ENCODE results near the gene GTSF1L.
"Not testable (repeated sequence)": the region's sequence is repeated elsewhere in the genome, so short reads cannot be mapped to it uniquely, and the experiment has no call there.

The GTSF1L gene

GRCh38 chr20:43726811-43727338 lies at the start of gene GTSF1L:
Gene GTSF1L (minus strand): TSS chr20:43727002. CDS start chr20:43726694, 308 bp downstream.
- no peak for DNase-seq

GRCh38 chr20:43774754-43775153 lies 48.0 kb upstream of the GTSF1L start:
- DNase-seq, result no peak

GRCh38 chr20:43771503-43772190 lies 44.8 kb upstream of the GTSF1L start:
- no peak for DNase-seq

- no peak for DNase-seq
Measured at GRCh38 chr20:43770342-43770741, 43.5 kb upstream of the GTSF1L start.

- DNase-seq, result no peak
Measured at GRCh38 chr20:43767686-43768474, 41.1 kb upstream of the GTSF1L start.

GRCh38 chr20:43766917-43767316 lies 40.1 kb upstream of the GTSF1L start:
- no peak for DNase-seq

- no peak for DNase-seq
Measured at GRCh38 chr20:43766385-43766784, 39.6 kb upstream of the GTSF1L start.

- no peak for DNase-seq
Measured at GRCh38 chr20:43765916-43766315, 39.1 kb upstream of the GTSF1L start.

GRCh38 chr20:43762911-43763310 lies 36.1 kb upstream of the GTSF1L start:
- DNase-seq, result no peak

GRCh38 chr20:43761386-43762340 lies 34.9 kb upstream of the GTSF1L start:
- DNase-seq, result no peak

- DNase-seq, result not testable (repeated sequence)
Measured at GRCh38 chr20:43757888-43758287, 31.1 kb upstream of the GTSF1L start.

GRCh38 chr20:43755851-43756250 lies 29.0 kb upstream of the GTSF1L start:
- no peak for DNase-seq

- no peak for DNase-seq
Measured at GRCh38 chr20:43755390-43755789, 28.6 kb upstream of the GTSF1L start.

GRCh38 chr20:43752561-43753301 lies 25.9 kb upstream of the GTSF1L start:
- DNase-seq, result no peak

GRCh38 chr20:43752051-43752360 lies 25.2 kb upstream of the GTSF1L start:
- no peak for DNase-seq

- no peak for DNase-seq
Measured at GRCh38 chr20:43751167-43752050, 24.6 kb upstream of the GTSF1L start.

- no peak for DNase-seq
Measured at GRCh38 chr20:43750774-43751166, 24.0 kb upstream of the GTSF1L start.

GRCh38 chr20:43749734-43750294 lies 23.0 kb upstream of the GTSF1L start:
- DNase-seq, result peak; percentile 32 to 52

- DNase-seq, result no peak
Measured at GRCh38 chr20:43748274-43748673, 21.5 kb upstream of the GTSF1L start.

GRCh38 chr20:43746344-43747137 lies 19.7 kb upstream of the GTSF1L start:
- peak in 1 of 2 experiments; percentile 38 for DNase-seq
